ENCODE results near the gene INSC.

GRCh38 chr11:15293975-15294620, 179.4 kb downstream of the INSC start:
- TF ChIP-seq CTCF (IDR thresholded peaks at IDR 0.05) = no peak
- TF ChIP-seq EP300 (IDR thresholded peaks at IDR 0.05) = no peak
- TF ChIP-seq POLR2A (IDR thresholded peaks at IDR 0.05) = no peak

Measured in tibial nerve (tissue), 4 donors.